ENCODE data around the gene WDR4. TPM values are rescaled to one million over a fixed set of nuclear protein-coding genes. Genes with fewer than 3 reads are reported as not detected.
A peak's percentile ranks its signal among the peaks of the same experiment; 100 is the strongest.
"Not testable (repeated sequence)": the region's sequence is repeated elsewhere in the genome, so short reads cannot be mapped to it uniquely, and the experiment has no call there.

Gene WDR4
- 54.2 and 55.3 TPM in 2 replicates for total RNA-seq (2021)
- percentile 83 among the genes with signal in this experiment for Bru-seq, nascent RNA
- percentile 83 among the genes with signal in this experiment for BruChase-seq, experiment 1, labeled RNA remaining after a 2-hour chase
- BruChase-seq, experiment 2, labeled RNA remaining after a 6-hour chase: percentile 92 among the genes with signal in this experiment
- long read RNA-seq, transcript WDR4-201 (12 exons, 1,471 nt): major isoform, 56 of 118 reads
- long read RNA-seq, transcript WDR4-202 (11 exons, 2,122 nt): minor isoform, 18 of 118 reads
- long read RNA-seq, partial matches to known transcripts: 15 of 118 reads
- long read RNA-seq, other reads (novel, unspliced or antisense): 29 of 118 reads

- intact Hi-C loops (cut with micrococcal nuclease; ENCODE audit: unreplicated experiment): loop anchor here (1.0 to 2.0 kb wide), 2 partner anchors 14 to 16 kb away; partner anchors contain the start of gene NDUFV3
- ChIA-PET CTCF (no interaction called here), POLR2A (ENCODE audit: low non-redundant PET) (interaction anchor here (0.7 kb wide), 1 partner anchor 441 kb away, joined by 9 read pairs; no protein-coding TSS in a partner anchor)
- H3K27ac ChIP-seq (ENCODE audit: low read depth, low read length, poor library complexity, severe bottlenecking): peak within 1 kb of the TSS; percentile 87
- peak; percentile 98 for DNase-seq (ENCODE audit: low spot score)
- no peak for TF ChIP-seq EZH2 (IDR thresholded peaks at IDR 0.05; ENCODE audit: borderline replicate concordance, low read depth, low read length, poor library complexity, severe bottlenecking)
- TF ChIP-seq CTCF (conservative IDR thresholded peaks at IDR 0.05; ENCODE audit: low read depth, low read length): no peak
- no TSS peak for BruUV-seq (replicated peaks)
- H3K36me3 ChIP-seq (ENCODE audit: insufficient read depth, low read length, poor library complexity, severe bottlenecking): peaks cover 13% of the 10 kb centered on the region
- no peaks in the 10 kb centered on the region for H3K9me3 ChIP-seq (ENCODE audit: low read depth, low read length, poor library complexity, severe bottlenecking)
- H3K4me1 ChIP-seq (ENCODE audit: insufficient read depth, low read length, poor library complexity, severe bottlenecking): no peaks in the 10 kb centered on the region
- H3K4me3 ChIP-seq (ENCODE audit: low read depth, low read length, poor library complexity, severe bottlenecking): peak within 1 kb of the TSS; percentile 95
- no peaks in the 10 kb centered on the region for H3K27me3 ChIP-seq (replicated peaks; ENCODE audit: insufficient read depth, low read depth, low read length, poor library complexity)
These were observed at the start of gene WDR4 for GRCh38 chr21:42878993-42879787. TSS of gene WDR4 (minus strand) at chr21:42879539. CDS start at chr21:42879495, 44 bp downstream.

- BruUV-seq (replicated peaks); H3K27me3 ChIP-seq (replicated peaks; ENCODE audit: insufficient read depth, low read depth, low read length, poor library complexity); H3K36me3 ChIP-seq (ENCODE audit: insufficient read depth, low read length, poor library complexity, severe bottlenecking); H3K9me3 ChIP-seq (ENCODE audit: low read depth, low read length, poor library complexity, severe bottlenecking); DNase-seq (ENCODE audit: low spot score); H3K4me3 ChIP-seq (ENCODE audit: low read depth, low read length, poor library complexity, severe bottlenecking); H3K27ac ChIP-seq (ENCODE audit: low read depth, low read length, poor library complexity, severe bottlenecking); intact Hi-C loops (cut with micrococcal nuclease; ENCODE audit: unreplicated experiment); CTCF ChIA-PET: not testable (repeated sequence)
- peaks cover 19% of the 10 kb centered on the region for H3K4me1 ChIP-seq (ENCODE audit: insufficient read depth, low read length, poor library complexity, severe bottlenecking)
- POLR2A ChIA-PET (ENCODE audit: low non-redundant PET): interaction anchor here (0.6 kb wide), 1 partner anchor 27 kb away, joined by 4 read pairs; no protein-coding TSS in a partner anchor
These were observed 48.3 kb upstream of the WDR4 start for GRCh38 chr21:42927474-42928200.

GRCh38 chr21:42925114-42925926 is 46.0 kb upstream of the WDR4 start, which contains the start of gene ERVH48-1:
TSS of gene ERVH48-1 (minus strand) at chr21:42925630. CDS start at chr21:42919006, 6,624 bp downstream.
- TF ChIP-seq CTCF (conservative IDR thresholded peaks at IDR 0.05; ENCODE audit: low read depth, low read length) (no peak), EZH2 (IDR thresholded peaks at IDR 0.05; ENCODE audit: borderline replicate concordance, low read depth, low read length, poor library complexity, severe bottlenecking) (no peak)
- Histone ChIP-seq H3K27ac (ENCODE audit: low read depth, low read length, poor library complexity, severe bottlenecking) (peak within 1 kb of the TSS; percentile 70), H3K9me3 (ENCODE audit: low read depth, low read length, poor library complexity, severe bottlenecking) (no peaks in the 10 kb centered on the region), H3K27me3 (replicated peaks; ENCODE audit: insufficient read depth, low read depth, low read length, poor library complexity) (no peaks in the 10 kb centered on the region), H3K36me3 (ENCODE audit: insufficient read depth, low read length, poor library complexity, severe bottlenecking) (no peaks in the 10 kb centered on the region), H3K4me1 (ENCODE audit: insufficient read depth, low read length, poor library complexity, severe bottlenecking) (peaks cover 19% of the 10 kb centered on the region), H3K4me3 (ENCODE audit: low read depth, low read length, poor library complexity, severe bottlenecking) (no peak within 1 kb of the TSS)
- DNase-seq (ENCODE audit: low spot score): peak; percentile 29
- CTCF ChIA-PET: no interaction called here
- BruUV-seq (replicated peaks): no TSS peak
- intact Hi-C loops (cut with micrococcal nuclease; ENCODE audit: unreplicated experiment): loop anchor here (2.0 kb wide), 1 partner anchor 721 kb away; no protein-coding TSS in a partner anchor
- POLR2A ChIA-PET (ENCODE audit: low non-redundant PET): no interaction called here
